T-helper 17 cell (primary cell): ENCODE measurements around the gene CGB1. TPM values are rescaled to one million over a fixed set of nuclear protein-coding genes. Genes with fewer than 3 reads are reported as not detected.
"Not testable (repeated sequence)": the region's sequence is repeated elsewhere in the genome, so short reads cannot be mapped to it uniquely, and the experiment has no call there.

Experiments
- ATAC-seq: fragments of 150-1000 bp; cut with Tn5 transposase; 2 replicates; pipeline ENCODE4 v1.10.0; 2021; ENCODE audit warnings: mild to moderate bottlenecking, moderate library complexity
- DNase-seq, 3 donors: peaks; one replicate each; pipeline versions ENCODE4 v3.0.0 to v3.0.0-alpha.2; 2020 to 2021
- H3K9me3 ChIP-seq: one replicate; pipeline ENCODE4 v1.7.0; 2013; ENCODE audit warnings: low read length, mild to moderate bottlenecking; ENCODE audit not compliant: control insufficient read depth, poor library complexity, severe bottlenecking
- H3K27ac Mint-ChIP-seq: one replicate; pipeline ENCODE4 v1.8.0; 2022; ENCODE audit warnings: mild to moderate bottlenecking, moderate library complexity, mixed read lengths
- H3K27me3 Mint-ChIP-seq: one replicate; pipeline ENCODE4 v1.8.0; 2022; ENCODE audit warnings: mixed read lengths
- H3K36me3 Mint-ChIP-seq: one replicate; pipeline ENCODE4 v1.8.0; 2022; ENCODE audit warnings: low read depth, mixed read lengths
- H3K4me1 Mint-ChIP-seq: one replicate; pipeline ENCODE4 v1.8.0; 2022; ENCODE audit warnings: mild to moderate bottlenecking, mixed read lengths
- H3K4me3 Mint-ChIP-seq: one replicate; pipeline ENCODE4 v1.8.0; 2022; ENCODE audit warnings: mild to moderate bottlenecking, moderate library complexity, mixed read lengths
- total RNA-seq, 4 donors: library from RNA in 2 of 4; stranded (reverse) in 2 of 4; gene quantifications; one replicate each; pipeline ENCODE4 v1.2.3 and lab custom pipeline; 2022 to 2026

The CGB1 gene
- total RNA-seq (not detected), total RNA-seq (lab: John Stamatoyannopoulos, UW) (0 reads per million in 2 donors)

- H3K27ac Mint-ChIP-seq, H3K4me3 Mint-ChIP-seq, ATAC-seq, H3K36me3 Mint-ChIP-seq, DNase-seq, H3K27me3 Mint-ChIP-seq, H3K9me3 ChIP-seq, H3K4me1 Mint-ChIP-seq: not testable (repeated sequence)
These were observed at the start of gene CGB1 for GRCh38 chr19:49036815-49037214. Gene CGB1, minus strand, starts transcription at chr19:49036895. Its CDS starts 184 bp downstream, at chr19:49036711.

GRCh38 chr19:49086296-49086695, 49.6 kb upstream of the CGB1 start:
- Mint-ChIP-seq H3K36me3 (peaks cover 9% of the 10 kb centered on the region), H3K27ac (peak overlapping the region; percentile 97), H3K27me3 (peaks cover 3% of the 10 kb centered on the region), H3K4me3 (peak overlapping the region; percentile 96), H3K4me1 (peaks cover 33% of the 10 kb centered on the region)
- H3K9me3 ChIP-seq, result no peaks in the 10 kb centered on the region
- DNase-seq (no peak), ATAC-seq (no peak)

GRCh38 chr19:49085868-49086232, 49.2 kb upstream of the CGB1 start:
- no peak for ATAC-seq
- peaks cover 9% of the 10 kb centered on the region for H3K36me3 Mint-ChIP-seq
- H3K27ac Mint-ChIP-seq, result peak overlapping the region; percentile 97
- H3K4me3 Mint-ChIP-seq, result peak overlapping the region; percentile 96
- no peaks in the 10 kb centered on the region for H3K9me3 ChIP-seq
- peaks cover 32% of the 10 kb centered on the region for H3K4me1 Mint-ChIP-seq
- peaks cover 4% of the 10 kb centered on the region for H3K27me3 Mint-ChIP-seq
- DNase-seq, result no peak

GRCh38 chr19:49085020-49085867, 48.5 kb upstream of the CGB1 start, which contains the start of gene SNRNP70:
Gene SNRNP70, plus strand, starts transcription at chr19:49085451. Its CDS starts 964 bp downstream, at chr19:49086415.
- peak; percentile 93 for ATAC-seq
- H3K27me3 Mint-ChIP-seq, result peaks cover 4% of the 10 kb centered on the region
- H3K27ac Mint-ChIP-seq, result peak within 1 kb of the TSS; percentile 97
- peak; percentile 98 to 99 (median 99) for DNase-seq
- H3K4me1 Mint-ChIP-seq, result peaks cover 33% of the 10 kb centered on the region
- no peaks in the 10 kb centered on the region for H3K9me3 ChIP-seq
- peak within 1 kb of the TSS; percentile 96 for H3K4me3 Mint-ChIP-seq
- H3K36me3 Mint-ChIP-seq, result peaks cover 12% of the 10 kb centered on the region

- DNase-seq, result no peak
- ATAC-seq, result no peak
- Mint-ChIP-seq H3K36me3 (peaks cover 12% of the 10 kb centered on the region), H3K27ac (peak overlapping the region; percentile 97), H3K27me3 (peaks cover 4% of the 10 kb centered on the region), H3K4me3 (peak overlapping the region; percentile 96), H3K4me1 (peaks cover 32% of the 10 kb centered on the region)
- H3K9me3 ChIP-seq, result no peaks in the 10 kb centered on the region
These were observed 47.7 kb upstream of the CGB1 start for GRCh38 chr19:49084206-49085019.

GRCh38 chr19:49081273-49081672, 44.6 kb upstream of the CGB1 start:
- peaks cover 16% of the 10 kb centered on the region for H3K4me1 Mint-ChIP-seq
- no peak for DNase-seq

GRCh38 chr19:49080392-49080791, 43.7 kb upstream of the CGB1 start:
- ATAC-seq (no peak), DNase-seq (no peak)
- H3K9me3 ChIP-seq, result no peaks in the 10 kb centered on the region
- Mint-ChIP-seq H3K36me3 (peaks cover 4% of the 10 kb centered on the region), H3K4me3 (no peak overlapping the region), H3K27ac (no peak overlapping the region), H3K4me1 (peaks cover 14% of the 10 kb centered on the region), H3K27me3 (peaks cover 17% of the 10 kb centered on the region)

More at GRCh38 chr19:49081273-49081672, 44.6 kb upstream of the CGB1 start:
- peaks cover 5% of the 10 kb centered on the region for H3K36me3 Mint-ChIP-seq
- H3K9me3 ChIP-seq, result no peaks in the 10 kb centered on the region
- H3K27me3 Mint-ChIP-seq, result peaks cover 9% of the 10 kb centered on the region
- peak overlapping the region; percentile 47 for H3K27ac Mint-ChIP-seq
- H3K4me3 Mint-ChIP-seq, result no peak overlapping the region
- ATAC-seq, result no peak

GRCh38 chr19:49074869-49075268, 38.2 kb upstream of the CGB1 start:
- H3K4me1 Mint-ChIP-seq, result peaks cover 14% of the 10 kb centered on the region
- H3K9me3 ChIP-seq, DNase-seq, H3K36me3 Mint-ChIP-seq, H3K4me3 Mint-ChIP-seq, H3K27ac Mint-ChIP-seq, ATAC-seq: not testable (repeated sequence)
- H3K27me3 Mint-ChIP-seq, result peaks cover 37% of the 10 kb centered on the region

GRCh38 chr19:49073514-49074378, 37.1 kb upstream of the CGB1 start:
- no peak for DNase-seq
- peak overlapping the region; percentile 8 for H3K27ac Mint-ChIP-seq
- peaks cover 5% of the 10 kb centered on the region for H3K36me3 Mint-ChIP-seq
- peaks cover 44% of the 10 kb centered on the region for H3K27me3 Mint-ChIP-seq
- ATAC-seq, result no peak
- H3K9me3 ChIP-seq, result no peaks in the 10 kb centered on the region
- peaks cover 14% of the 10 kb centered on the region for H3K4me1 Mint-ChIP-seq
- peak overlapping the region; percentile 80 for H3K4me3 Mint-ChIP-seq

GRCh38 chr19:49071860-49072547, 35.3 kb upstream of the CGB1 start:
- DNase-seq (no peak), ATAC-seq (peak; percentile 39)
- peaks cover 7% of the 10 kb centered on the region for H3K36me3 Mint-ChIP-seq
- no peaks in the 10 kb centered on the region for H3K9me3 ChIP-seq
- peaks cover 55% of the 10 kb centered on the region for H3K27me3 Mint-ChIP-seq
- H3K4me3 Mint-ChIP-seq, result no peak overlapping the region
- no peak overlapping the region for H3K27ac Mint-ChIP-seq
- peaks cover 14% of the 10 kb centered on the region for H3K4me1 Mint-ChIP-seq

- DNase-seq (no peak), ATAC-seq (no peak)
- Mint-ChIP-seq H3K36me3 (peaks cover 13% of the 10 kb centered on the region), H3K27me3 (peaks cover 63% of the 10 kb centered on the region), H3K4me3 (no peak overlapping the region), H3K27ac (no peak overlapping the region), H3K4me1 (peaks cover 13% of the 10 kb centered on the region)
- H3K9me3 ChIP-seq, result no peaks in the 10 kb centered on the region
These were observed 33.7 kb upstream of the CGB1 start for GRCh38 chr19:49070416-49070815.

- H3K4me3 Mint-ChIP-seq, result no peak overlapping the region
- H3K36me3 Mint-ChIP-seq, result peaks cover 14% of the 10 kb centered on the region
- peaks cover 12% of the 10 kb centered on the region for H3K4me1 Mint-ChIP-seq
- H3K9me3 ChIP-seq, result no peaks in the 10 kb centered on the region
- DNase-seq (no peak), ATAC-seq (no peak)
- peaks cover 61% of the 10 kb centered on the region for H3K27me3 Mint-ChIP-seq
- peak overlapping the region; percentile 19 for H3K27ac Mint-ChIP-seq
These were observed 32.3 kb upstream of the CGB1 start for GRCh38 chr19:49069026-49069425.
